Upper lobe of right lung (tissue), 1 donor: ENCODE measurements around the gene NLGN1. TPM values are rescaled to one million over a fixed set of nuclear protein-coding genes. Genes with fewer than 3 reads are reported as not detected.

Experiments used
- ATAC-seq: fragments of 200-7000 bp; cut with Tn5 transposase; one replicate; pipeline ENCODE4 v1.9.1; 2020; ENCODE audit warnings: mild to moderate bottlenecking, moderate library complexity
- DNase-seq: peaks from one replicate; pipeline ENCODE4 v3.0.0-alpha.2; 2020
- H3K27ac ChIP-seq: fragments of 200-600 bp; one replicate; pipeline ENCODE4 v1.8.0; 2022
- H3K27me3 ChIP-seq: fragments of 200-600 bp; one replicate; pipeline ENCODE4 v1.8.0; 2022; ENCODE audit warnings: mild to moderate bottlenecking
- H3K36me3 ChIP-seq: fragments of 200-600 bp; one replicate; pipeline ENCODE4 v1.8.0; 2022
- H3K4me1 ChIP-seq: fragments of 200-600 bp; one replicate; pipeline ENCODE4 v1.8.0; 2022
- H3K4me3 ChIP-seq: fragments of 200-600 bp; one replicate; pipeline ENCODE4 v1.8.0; 2022; ENCODE audit warnings: mild to moderate bottlenecking
- H3K9me3 ChIP-seq: fragments of 200-600 bp; one replicate; pipeline ENCODE4 v1.8.0; 2022
- CTCF ChIP-seq: fragments of 200-600 bp; IDR thresholded peaks from one replicate; pipeline ENCODE4 v1.8.0; 2022; ENCODE audit warnings: antibody characterized with exemption
- intact Hi-C: fragments of 100-400 bp; cut with DNase I; formaldehyde crosslinking; loops from one replicate; pipeline ENCODE4 v1.11.0; 2022
- total RNA-seq: library from RNA; stranded (reverse); fragmentation: NEBNext Ultra II Directional; extraction: Animal tissue kit (Norgen Biotek cat#: 25700); gene quantifications from one replicate; pipeline ENCODE4 v1.2.1, GENCODE V29; 2021
- donor health status: DM: no; HTN: yes; CAD: no; lungs with severe emphysema.

NLGN1 gene
- total RNA-seq, 1 donor from 2014 or later, result 3.3 TPM

GRCh38 chr3:173755161-173755560, 357.6 kb downstream of the NLGN1 start:
- Histone ChIP-seq H3K4me3 (no peak overlapping the region), H3K36me3 (no peaks in the 10 kb centered on the region), H3K27ac (no peak overlapping the region), H3K9me3 (no peaks in the 10 kb centered on the region), H3K27me3 (no peaks in the 10 kb centered on the region), H3K4me1 (no peaks in the 10 kb centered on the region)
- no peak for TF ChIP-seq CTCF
- ATAC-seq (no peak), DNase-seq (no peak)
- intact Hi-C loops, result no loop called here

DNA sequence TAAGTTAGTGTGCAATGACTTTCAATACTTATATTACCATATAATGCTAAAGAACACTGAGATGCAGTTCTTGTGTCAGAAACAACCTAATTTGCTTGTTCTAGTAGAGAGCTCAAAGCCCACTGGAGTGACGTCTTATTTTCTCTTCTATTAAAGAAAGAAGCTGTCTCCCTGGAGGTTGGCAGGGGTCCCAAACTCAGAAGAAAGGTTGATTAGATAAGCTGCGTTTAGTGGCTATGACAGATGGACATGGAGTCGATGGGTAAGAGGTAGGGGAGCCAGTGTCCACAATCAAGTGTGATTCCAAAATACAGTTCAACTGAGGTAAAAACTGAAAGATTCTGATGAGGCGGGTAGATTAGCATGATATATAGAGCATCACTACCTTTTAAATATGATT, 363.6 kb downstream of the NLGN1 start:
- no peaks in the 10 kb centered on the region for H3K27me3 ChIP-seq
- no peaks in the 10 kb centered on the region for H3K4me1 ChIP-seq
- no peaks in the 10 kb centered on the region for H3K9me3 ChIP-seq
- no peak for ATAC-seq
- no peaks in the 10 kb centered on the region for H3K36me3 ChIP-seq
- no peak for DNase-seq
- intact Hi-C loops, result no loop called here
- H3K4me3 ChIP-seq, result no peak overlapping the region
- H3K27ac ChIP-seq, result no peak overlapping the region
- TF ChIP-seq CTCF, result no peak

- Histone ChIP-seq H3K9me3 (no peaks in the 10 kb centered on the region), H3K4me3 (no peak overlapping the region), H3K27me3 (no peaks in the 10 kb centered on the region), H3K4me1 (no peaks in the 10 kb centered on the region), H3K36me3 (no peaks in the 10 kb centered on the region), H3K27ac (no peak overlapping the region)
- DNase-seq, result no peak
- ATAC-seq, result no peak
- intact Hi-C loops, result no loop called here
- TF ChIP-seq CTCF, result no peak
Measured at GRCh38 chr3:173762501-173762900, 365.0 kb downstream of the NLGN1 start.

DNA sequence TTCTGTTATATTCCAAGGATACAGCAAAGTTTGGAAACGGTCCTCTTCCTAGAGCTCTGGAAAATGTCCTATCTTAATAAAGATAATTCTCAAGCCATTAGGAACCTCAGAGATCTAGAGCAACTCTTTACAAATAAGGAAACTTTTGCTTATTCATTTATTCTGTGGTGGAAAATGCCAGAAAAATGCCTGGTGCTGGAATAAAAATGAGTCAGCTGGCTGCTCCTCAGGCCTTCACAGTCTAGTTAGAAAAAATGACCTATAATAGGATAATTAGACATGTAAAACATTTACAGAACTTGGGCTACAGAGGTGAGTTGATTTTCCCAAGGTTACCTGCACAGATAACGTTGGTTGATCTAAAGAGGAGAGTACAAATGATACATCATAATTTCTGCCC, 372.5 kb downstream of the NLGN1 start:
- Histone ChIP-seq H3K9me3 (no peaks in the 10 kb centered on the region), H3K36me3 (no peaks in the 10 kb centered on the region), H3K4me3 (no peak overlapping the region), H3K27ac (no peak overlapping the region), H3K27me3 (no peaks in the 10 kb centered on the region), H3K4me1 (no peaks in the 10 kb centered on the region)
- intact Hi-C loops, result no loop called here
- DNase-seq, result no peak
- TF ChIP-seq CTCF, result no peak
- no peak for ATAC-seq

DNA sequence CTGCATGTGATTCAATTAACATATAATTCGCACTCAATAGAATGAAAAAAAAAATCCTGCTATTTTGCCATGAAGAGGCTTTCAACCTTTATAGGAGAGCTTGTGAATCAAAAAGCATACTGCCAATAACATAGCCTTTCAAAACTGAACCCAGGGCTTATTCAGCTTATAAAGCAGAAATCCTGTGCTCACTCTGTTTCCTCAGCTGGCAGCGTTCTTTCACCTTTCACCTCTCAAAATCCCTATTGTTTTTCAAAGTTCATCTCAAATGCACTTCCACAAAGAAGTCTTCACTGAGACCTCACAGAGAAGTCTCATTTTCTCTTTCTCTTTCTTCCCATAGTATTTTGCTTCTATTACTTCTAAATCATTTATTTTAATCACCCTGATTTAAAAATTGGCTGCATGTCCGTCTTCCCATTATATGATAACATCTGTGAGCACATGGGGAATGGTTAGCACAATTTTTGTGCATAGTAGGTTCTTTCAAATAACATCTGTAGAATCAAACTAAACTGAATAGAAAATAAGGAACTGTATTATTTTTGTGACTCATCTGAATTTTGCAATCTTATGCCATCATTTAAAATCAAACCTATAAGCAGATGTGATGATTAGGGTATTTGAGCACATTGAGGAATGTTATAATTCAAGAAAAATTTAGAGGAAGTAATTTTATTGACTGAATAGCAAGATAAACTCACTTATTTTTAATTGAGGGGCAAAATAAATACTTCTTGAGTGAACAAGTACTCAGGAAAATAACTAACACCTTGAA, 373.4 kb downstream of the NLGN1 start:
- no peaks in the 10 kb centered on the region for H3K4me1 ChIP-seq
- no peak for TF ChIP-seq CTCF
- no peak for DNase-seq
- no peaks in the 10 kb centered on the region for H3K27me3 ChIP-seq
- no peaks in the 10 kb centered on the region for H3K36me3 ChIP-seq
- no peaks in the 10 kb centered on the region for H3K9me3 ChIP-seq
- ATAC-seq, result no peak
- H3K27ac ChIP-seq, result no peak overlapping the region
- intact Hi-C loops, result no loop called here
- no peak overlapping the region for H3K4me3 ChIP-seq

- H3K36me3 ChIP-seq, result no peaks in the 10 kb centered on the region
- no peaks in the 10 kb centered on the region for H3K27me3 ChIP-seq
- no peak for TF ChIP-seq CTCF
- no peaks in the 10 kb centered on the region for H3K4me1 ChIP-seq
- no peaks in the 10 kb centered on the region for H3K9me3 ChIP-seq
- ATAC-seq (no peak), DNase-seq (no peak)
- no peak overlapping the region for H3K27ac ChIP-seq
- intact Hi-C loops, result no loop called here
- no peak overlapping the region for H3K4me3 ChIP-seq
Measured at GRCh38 chr3:173773800-173774199, 376.3 kb downstream of the NLGN1 start.
